GM18502 (cell line): ENCODE measurements around the gene MARCHF9.
A peak's percentile ranks its signal among the peaks of the same experiment; 100 is the strongest.
"Not testable (repeated sequence)": the region's sequence is repeated elsewhere in the genome, so short reads cannot be mapped to it uniquely, and the experiment has no call there.

Source experiments
- ATAC-seq: cut with Tn5 transposase; IDR thresholded peaks from one replicate; pipeline ENCODE4 v1.9.1; 2021; ENCODE audit warnings: mild to moderate bottlenecking; ENCODE audit not compliant: unreplicated experiment, poor library complexity

MARCHF9 gene, protein sequence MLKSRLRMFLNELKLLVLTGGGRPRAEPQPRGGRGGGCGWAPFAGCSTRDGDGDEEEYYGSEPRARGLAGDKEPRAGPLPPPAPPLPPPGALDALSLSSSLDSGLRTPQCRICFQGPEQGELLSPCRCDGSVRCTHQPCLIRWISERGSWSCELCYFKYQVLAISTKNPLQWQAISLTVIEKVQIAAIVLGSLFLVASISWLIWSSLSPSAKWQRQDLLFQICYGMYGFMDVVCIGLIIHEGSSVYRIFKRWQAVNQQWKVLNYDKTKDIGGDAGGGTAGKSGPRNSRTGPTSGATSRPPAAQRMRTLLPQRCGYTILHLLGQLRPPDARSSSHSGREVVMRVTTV

DNA sequence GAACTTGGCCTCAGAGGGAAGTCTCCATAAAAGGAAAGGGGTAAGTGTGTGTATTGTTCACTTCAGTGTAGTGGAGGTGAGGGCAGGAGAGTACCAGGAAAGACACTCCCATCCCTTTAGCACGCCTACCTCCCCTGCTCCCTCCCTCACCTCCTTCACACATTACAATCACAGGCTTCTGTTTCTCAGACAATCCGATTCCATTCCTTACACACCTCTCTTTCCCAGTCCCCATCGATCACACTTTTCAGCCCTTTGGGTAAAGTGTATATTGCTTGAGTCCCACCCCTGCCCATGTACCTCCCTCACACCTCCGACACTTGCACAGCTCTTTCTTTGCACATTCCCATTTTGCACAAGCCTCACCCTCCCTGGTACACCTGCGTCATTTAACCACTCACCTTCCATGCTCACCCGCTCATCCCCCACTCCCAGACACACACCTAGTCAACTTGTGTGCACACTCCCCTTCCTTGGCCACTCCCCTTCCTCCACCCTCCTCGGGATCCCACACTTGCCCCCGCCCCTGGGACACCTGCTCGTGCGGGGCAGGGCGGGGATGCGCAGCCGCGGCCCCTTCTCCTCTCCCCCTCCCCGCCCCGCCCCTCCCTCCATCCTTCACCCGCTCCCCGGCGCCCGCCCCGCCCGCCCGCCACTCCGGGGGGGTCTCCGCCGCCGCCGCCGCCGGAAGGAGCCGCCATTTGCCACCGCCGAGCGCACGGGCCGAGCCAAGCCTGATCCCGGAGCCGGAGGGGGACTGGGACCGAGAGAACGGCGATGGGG, at the start of gene MARCHF9:
Gene MARCHF9 (plus strand): TSS at position 693 of the 783 bp plus-strand sequence. CDS start 426 bp downstream, outside the sequence.
- peak; percentile 45 for ATAC-seq

DNA sequence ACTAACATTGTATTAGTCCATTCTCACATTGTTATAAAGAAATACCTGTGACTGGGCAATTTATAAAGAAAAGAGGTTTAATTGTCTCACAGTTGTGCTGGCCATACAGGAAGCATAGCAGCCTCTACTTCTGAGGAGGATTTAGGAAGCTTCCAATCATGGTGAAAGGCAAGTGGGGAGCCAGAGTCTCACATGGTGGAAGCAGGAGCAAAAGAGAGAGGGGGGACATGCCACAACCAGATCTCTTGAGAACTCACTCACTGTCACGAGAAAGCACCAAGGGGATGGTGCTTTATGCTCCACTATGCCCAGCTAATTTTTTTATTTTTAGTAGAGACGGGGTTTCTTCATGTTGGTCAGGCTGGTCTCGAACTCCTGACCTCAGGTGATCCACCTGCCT, 47.7 kb upstream of the MARCHF9 start:
- ATAC-seq: no peak

DNA sequence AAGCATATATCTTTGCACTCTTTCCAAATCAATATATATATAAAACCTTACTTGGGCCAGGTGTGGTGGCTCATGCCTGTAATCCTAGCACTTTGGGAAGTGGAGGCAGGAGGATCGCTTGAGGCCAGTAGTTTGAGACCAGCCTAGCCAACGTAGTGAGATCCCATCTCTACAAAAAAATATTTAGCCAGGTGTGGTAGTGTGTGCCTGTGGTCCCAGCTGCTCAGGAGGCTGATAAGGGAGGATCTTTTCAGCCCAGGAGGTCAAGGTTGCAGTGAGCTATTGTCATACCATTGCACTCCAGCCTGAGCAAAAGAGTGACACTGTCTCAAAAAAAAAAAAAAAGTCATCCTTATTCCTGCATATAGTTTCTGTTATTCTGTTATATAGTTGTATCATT, 46.6 kb upstream of the MARCHF9 start:
- no peak for ATAC-seq

- ATAC-seq: no peak
Observed at GRCh38 chr12:57712701-57713100, 42.2 kb upstream of the MARCHF9 start.

- ATAC-seq: no peak
Observed at GRCh38 chr12:57713209-57713608, 41.7 kb upstream of the MARCHF9 start.

DNA sequence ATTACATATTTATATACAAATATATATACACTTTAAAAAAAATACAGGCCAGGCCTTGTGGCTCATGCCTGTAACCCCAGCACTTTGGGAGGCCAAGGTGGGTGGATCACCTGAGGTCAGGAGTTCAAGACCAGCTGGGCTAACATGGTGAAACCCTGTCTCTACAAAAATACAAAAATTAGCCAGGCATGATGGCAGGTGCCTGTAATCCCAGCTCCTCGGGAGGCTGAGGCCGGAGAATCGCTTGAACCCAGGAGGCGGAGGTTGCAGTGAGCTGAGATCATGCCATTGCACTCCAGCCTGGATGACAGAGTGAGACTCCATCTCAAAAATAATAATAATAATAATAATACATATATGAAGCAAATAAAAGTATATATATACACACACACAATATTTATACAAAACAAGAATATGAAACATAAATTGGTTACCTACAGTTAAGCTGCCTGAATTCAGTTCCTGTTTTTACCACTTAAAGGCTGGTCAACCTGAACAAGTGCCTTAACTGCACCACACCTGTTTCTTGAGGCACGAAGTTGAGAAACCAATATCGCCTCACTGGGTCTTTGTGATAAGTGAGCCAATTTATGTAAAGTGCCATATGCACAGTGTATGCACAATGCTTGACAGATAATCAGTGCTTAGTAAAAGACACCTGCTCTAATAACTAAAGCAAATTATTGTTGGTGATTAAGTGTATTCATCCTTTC, 39.7 kb upstream of the MARCHF9 start:
- ATAC-seq: not testable (repeated sequence)

- ATAC-seq: no peak
Observed at GRCh38 chr12:57715786-57716185, 39.1 kb upstream of the MARCHF9 start.

GRCh38 chr12:57716305-57716704, 38.6 kb upstream of the MARCHF9 start:
- no peak for ATAC-seq

GRCh38 chr12:57717131-57717530, 37.8 kb upstream of the MARCHF9 start:
- no peak for ATAC-seq

- no peak for ATAC-seq
Observed at GRCh38 chr12:57717846-57718640, 36.9 kb upstream of the MARCHF9 start.

DNA sequence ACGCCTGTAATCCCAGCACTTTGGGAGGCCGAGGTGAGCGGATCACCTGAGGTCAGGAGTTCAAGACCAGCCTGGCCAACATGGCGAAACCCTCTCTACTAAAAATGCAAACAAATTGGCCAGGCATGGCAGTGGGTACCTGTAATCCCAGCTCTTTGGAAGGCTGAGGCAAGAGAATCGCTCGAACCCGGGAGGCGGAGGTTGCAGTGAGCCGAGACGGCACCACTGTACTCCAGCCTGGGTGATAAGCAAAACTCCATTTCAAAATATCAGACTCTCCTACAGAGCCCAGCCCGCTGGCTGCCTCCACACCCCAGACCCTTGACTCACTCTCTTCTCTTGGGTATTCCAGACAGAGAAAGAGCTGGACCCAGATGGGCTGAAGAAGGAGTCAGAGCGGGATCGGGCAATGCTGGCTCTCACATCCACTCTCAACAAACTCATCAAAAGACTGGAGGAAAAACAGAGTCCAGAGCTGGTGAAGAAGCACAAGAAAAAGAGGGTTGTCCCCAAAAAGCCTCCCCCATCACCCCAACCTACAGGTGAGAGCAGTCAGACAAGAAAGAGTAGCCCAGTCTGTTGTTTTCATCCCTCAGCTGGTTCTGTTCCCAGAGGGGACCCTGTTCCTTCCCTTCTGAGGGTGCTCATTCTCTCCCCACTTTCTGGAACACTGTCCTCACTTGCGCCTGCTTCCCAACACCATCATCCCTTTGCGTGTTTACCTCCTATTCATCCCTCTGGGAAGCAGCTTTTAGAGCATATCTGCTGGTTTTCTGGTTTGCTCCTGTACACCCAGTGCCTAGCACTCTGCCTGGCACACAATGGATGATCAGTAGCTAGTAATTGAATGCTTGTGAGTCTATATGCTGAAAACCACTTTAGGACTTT, 36.0 kb upstream of the MARCHF9 start:
- no peak for ATAC-seq

DNA sequence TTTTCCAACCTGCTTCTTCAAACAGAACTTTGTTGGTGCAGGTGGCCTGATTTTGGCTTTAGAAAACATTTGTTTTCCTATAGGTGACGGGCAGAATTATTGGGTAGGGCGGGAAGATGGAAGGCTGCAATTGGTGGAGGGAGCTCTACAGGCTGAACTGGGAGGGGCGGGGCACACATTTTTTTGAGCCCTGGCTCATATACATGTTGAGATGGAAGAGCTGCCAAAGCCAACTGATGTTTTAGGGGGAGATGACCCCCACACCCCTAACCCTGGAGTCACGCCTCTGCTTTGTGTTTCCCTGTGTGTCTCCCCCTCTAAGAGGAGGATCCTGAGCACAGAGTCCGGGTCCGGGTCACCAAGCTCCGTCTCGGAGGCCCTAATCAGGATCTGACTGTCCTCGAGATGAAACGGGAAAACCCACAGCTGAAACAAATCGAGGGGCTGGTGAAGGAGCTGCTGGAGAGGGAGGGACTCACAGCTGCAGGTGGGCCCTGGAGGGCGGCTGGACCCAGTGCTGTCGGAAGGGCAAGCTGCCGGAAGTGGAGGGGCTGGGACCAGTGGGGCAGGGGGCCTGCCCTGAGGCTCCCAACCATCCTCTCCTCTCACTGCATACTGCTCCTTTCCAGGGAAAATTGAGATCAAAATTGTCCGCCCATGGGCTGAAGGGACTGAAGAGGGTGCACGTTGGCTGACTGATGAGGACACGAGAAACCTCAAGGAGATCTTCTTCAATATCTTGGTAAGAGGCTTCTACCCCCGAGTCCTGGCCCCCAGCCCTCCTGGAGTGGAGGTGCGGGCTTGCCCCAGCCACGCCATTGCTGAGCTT, 34.9 kb upstream of the MARCHF9 start:
- ATAC-seq: no peak

- ATAC-seq: no peak
Observed at GRCh38 chr12:57720606-57721595, 34.0 kb upstream of the MARCHF9 start.

- not testable (repeated sequence) for ATAC-seq
Observed at GRCh38 chr12:57721846-57722608, 32.9 kb upstream of the MARCHF9 start.

DNA sequence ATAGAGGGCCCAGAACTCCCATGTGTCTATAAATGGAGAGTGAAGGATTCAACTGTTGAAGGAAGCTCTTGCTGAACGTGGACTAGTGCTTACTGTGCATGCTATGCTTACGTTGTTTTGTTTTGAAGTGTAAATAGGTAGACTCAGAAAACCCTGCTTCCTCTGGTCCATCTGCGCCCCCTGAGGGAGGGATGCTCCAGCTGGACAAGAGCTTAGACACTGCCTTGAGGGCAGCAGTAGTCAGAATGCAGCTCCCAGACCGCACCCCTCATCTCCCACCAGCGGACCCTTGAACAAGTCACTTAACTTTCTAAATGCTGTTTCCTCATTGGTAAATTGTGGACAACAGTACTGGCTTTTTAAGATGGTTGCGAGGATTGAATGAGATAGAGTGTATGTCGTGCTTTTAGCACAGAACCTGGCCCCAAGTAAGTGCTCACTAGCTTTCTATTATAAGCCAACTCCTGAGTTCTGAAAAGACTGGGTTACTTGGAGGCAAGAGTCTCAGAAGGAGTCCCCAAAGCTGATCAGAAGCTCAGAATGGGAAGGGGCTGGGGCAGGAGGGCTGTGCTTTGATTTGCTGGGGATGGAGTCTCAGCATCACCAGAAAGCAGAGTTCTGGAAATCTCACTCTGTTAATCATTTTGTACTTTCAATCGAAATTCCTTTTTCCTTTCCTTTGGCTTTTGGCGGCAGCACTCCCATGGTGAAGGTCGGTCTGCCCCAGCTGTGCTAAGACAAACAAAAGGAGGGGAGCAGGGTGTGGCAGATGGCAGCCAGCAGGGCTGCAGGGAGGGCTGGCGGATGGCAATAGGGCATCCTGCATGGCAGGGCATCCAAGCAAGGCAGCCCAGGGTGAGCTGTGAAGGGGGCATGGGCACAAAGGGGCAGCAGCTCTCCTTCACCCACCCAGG, 31.9 kb upstream of the MARCHF9 start:
- ATAC-seq: no peak

DNA sequence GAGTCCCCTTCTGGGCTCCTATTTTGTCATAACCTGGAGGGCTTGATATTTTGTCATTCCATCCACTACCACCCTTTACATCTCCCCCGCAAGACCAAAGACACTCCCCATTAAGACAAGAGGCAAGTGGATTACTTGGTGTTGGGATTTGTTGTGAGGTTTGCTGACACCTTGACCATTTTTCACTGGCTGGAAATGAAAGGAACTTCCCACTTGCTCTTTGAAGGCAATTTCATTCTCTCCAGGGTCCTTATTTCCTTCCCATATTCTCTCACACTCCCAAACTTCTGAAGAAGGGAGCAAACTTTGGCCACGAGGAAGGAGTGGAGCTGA, 31.3 kb upstream of the MARCHF9 start:
- ATAC-seq: no peak
